ACC112 (cell line): ENCODE results near the gene RREB1.

Experiments used
- H2AFZ ChIP-seq: fragments of 200-600 bp; sonication (generic); one replicate; pipeline ENCODE4 v1.6.0; 2017; ENCODE audit warnings: antibody characterized with exemption, low read length; ENCODE audit not compliant: unreplicated experiment
- H3K27ac ChIP-seq: fragments of 200-600 bp; sonication (generic); 2 replicates; pipeline ENCODE4 v1.5.1; 2014; ENCODE audit warnings: low read depth, mild to moderate bottlenecking, antibody characterized with exemption, low read length, moderate library complexity
- H3K27me3 ChIP-seq: fragments of 200-600 bp; sonication (generic); 2 replicates; pipeline ENCODE4 v1.6.1; 2014; ENCODE audit warnings: mild to moderate bottlenecking, antibody characterized with exemption, low read length, moderate library complexity, mixed read lengths; ENCODE audit not compliant: insufficient read depth
- H3K36me3 ChIP-seq: fragments of 200-600 bp; sonication (generic); 2 replicates; pipeline ENCODE4 v1.6.1; 2016; ENCODE audit warnings: mild to moderate bottlenecking, antibody characterized with exemption, low read length, moderate library complexity, mixed read lengths; ENCODE audit not compliant: insufficient read depth
- H3K4me1 ChIP-seq: fragments of 200-600 bp; sonication (generic); one replicate; pipeline ENCODE4 v1.6.1; 2016; ENCODE audit warnings: low read length, mixed read lengths; ENCODE audit not compliant: insufficient read depth, unreplicated experiment, control insufficient read depth
- H3K4me3 ChIP-seq: fragments of 200-600 bp; sonication (generic); 2 replicates; pipeline ENCODE4 v1.5.1; 2014; ENCODE audit warnings: mild to moderate bottlenecking, low read depth, low read length
- H3K79me2 ChIP-seq: fragments of 200-600 bp; sonication (generic); one replicate; pipeline ENCODE4 v1.6.0; 2016; ENCODE audit warnings: low read length; ENCODE audit not compliant: control insufficient read depth, unreplicated experiment, insufficient read depth

The RREB1 gene

DNA sequence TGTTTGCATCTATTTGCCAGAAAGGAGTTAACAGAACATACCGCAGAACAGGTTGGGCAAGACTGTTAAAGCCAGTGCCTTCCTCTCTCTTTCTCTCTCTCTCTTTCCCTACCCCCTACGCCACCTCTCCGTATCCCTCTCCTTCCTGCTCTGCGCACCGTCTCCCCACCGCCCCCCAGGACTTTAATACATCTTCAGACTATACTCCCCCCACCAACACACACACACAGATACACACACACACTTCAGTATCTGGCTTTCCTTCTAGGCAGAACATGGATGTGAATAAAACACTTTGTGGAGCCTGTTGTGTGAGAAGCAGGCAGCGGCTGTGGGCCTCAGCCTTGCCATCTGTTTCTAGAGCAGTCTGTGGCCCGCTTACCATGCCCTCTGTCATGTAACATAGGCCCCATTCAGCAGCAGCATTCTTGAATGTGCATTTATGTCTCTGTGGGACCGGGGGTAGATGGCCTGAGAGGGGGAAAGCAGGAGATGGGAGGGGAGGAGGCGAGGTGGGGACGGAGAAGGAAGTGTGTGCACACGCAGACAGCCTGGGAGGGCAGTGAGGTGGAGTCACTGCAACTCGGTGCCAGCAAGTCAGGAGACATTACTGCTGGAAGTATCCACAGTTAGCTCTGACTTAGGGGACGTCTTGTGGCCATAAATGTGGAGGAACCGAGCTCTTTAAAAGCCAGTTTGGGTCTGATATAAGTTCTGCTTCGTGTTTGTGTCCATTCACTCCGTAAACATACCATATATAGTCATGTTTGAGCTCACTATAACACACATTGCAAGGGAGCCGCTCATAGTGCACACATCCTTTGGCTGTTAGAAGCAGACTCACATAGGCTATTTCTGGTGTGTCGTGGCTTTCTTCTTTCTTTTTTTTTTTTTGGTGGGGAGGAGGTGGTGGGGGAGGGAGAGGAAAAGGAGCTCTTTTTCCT is 38.4 kb downstream of the RREB1 start:
- Histone ChIP-seq H3K27me3 (no peaks in the 10 kb centered on the region), H3K27ac (peak overlapping the region; percentile 53; the same call in 1 of the 2 replicates), H3K4me3 (no peak overlapping the region), H2AFZ (no peak overlapping the region), H3K79me2 (peaks cover 91% of the 10 kb centered on the region), H3K36me3 (no peaks in the 10 kb centered on the region), H3K4me1 (peaks cover 40% of the 10 kb centered on the region)

DNA sequence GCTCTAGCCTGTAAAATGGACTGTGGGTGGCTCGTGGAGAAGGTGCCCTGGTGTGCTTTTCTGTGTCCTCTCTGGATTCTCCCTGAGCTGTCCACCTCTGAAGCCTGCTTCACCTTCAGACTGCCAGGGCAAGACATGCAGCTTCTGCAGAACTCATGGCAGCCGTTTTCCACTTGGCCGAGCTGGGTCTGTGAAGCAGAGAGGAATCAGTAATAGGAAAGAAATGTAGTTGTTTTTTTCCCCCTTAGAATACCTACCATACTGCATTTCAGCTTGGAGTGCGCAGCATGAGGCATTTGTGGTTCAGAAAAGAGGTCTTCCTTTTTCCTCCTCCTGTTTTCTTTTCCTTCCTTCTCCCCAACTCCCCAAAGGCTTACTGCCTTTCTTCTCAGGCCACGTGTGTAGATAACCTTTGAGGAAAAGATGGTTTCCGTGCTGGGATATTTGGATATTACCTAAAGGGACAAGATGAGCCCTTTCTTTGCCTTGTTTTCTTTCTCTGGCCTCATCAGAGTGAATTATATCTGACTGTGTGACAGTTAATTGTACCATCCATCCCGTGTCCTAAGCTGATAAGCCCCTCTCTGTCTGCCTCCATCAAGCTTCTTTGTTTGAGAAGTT is 39.4 kb downstream of the RREB1 start:
- Histone ChIP-seq H3K4me1 (peaks cover 46% of the 10 kb centered on the region), H3K27ac (peak overlapping the region; percentile 53), H2AFZ (no peak overlapping the region), H3K4me3 (no peak overlapping the region), H3K27me3 (no peaks in the 10 kb centered on the region), H3K79me2 (peaks cover 94% of the 10 kb centered on the region), H3K36me3 (no peaks in the 10 kb centered on the region)

DNA sequence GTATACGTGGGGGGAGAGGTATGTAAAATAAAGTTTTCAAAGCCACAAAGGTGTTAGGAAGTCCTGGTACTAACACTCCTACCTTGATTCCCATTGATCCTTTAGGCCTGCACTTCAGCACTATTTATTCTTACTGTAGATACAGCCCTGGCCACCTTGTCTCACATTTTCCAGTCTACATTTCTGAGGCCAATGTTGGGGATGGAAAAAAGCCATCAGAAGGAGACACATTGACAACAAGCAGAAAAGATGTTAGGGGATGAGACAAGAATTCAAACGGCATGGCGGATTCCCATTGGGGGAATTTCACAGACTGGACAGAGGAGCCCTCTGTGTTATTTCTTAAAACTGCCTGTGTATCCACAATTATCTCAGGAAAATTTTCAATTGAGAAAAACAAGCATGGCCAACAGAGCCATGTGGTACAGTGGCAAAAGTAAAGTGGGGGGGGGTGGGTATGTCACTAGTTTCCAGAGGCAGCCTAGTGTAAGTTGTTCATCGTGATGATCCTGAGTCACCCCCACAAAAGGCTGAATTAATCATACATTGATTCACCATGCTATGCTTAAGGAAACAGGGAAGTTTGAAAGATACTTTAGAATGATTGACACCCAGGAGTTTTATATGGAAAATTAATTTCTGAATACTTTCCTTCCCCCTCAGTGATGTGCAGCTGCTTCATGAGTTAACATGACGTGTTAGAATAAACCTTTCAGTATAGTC is 40.5 kb downstream of the RREB1 start:
- peak overlapping the region; percentile 53 for H3K27ac ChIP-seq
- H3K79me2 ChIP-seq = peaks cover 94% of the 10 kb centered on the region

DNA sequence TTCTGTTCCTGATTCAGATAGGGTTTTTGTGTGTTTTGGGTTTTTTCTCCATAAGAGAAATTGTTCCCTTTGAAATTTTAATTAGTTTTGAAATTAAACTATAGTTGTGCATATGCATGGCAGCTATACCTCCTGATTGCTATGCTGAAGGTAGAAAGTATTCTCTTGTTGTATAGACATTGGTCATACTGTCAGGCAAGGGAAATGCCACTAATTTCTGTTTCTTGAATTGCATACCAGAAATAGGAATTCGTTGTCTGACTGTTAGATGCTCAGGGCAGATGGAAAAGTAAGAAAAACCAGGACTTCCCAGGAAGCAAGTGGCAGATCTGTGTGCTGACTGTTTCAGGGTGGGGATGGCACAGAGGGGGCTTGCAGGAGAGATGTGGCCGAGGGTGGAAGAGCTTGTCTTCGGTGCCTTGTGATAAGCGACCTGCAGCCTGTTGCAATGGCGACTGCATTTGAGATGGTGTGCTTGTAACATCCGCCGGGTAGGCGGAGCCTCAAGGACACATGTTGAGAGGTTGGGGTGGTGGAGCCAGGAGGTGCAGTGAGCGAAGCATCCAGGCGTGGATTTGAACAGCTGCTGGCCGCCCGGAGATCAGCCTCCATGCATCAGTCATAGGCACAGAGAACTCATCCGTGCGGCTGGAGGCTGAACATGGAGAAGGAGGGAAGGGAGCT is 42.8 kb downstream of the RREB1 start:
- H2AFZ ChIP-seq = no peak overlapping the region
- H3K36me3 ChIP-seq = no peaks in the 10 kb centered on the region
- H3K4me3 ChIP-seq = no peak overlapping the region
- H3K27ac ChIP-seq = no peak overlapping the region
- H3K4me1 ChIP-seq = peaks cover 46% of the 10 kb centered on the region
- no peaks in the 10 kb centered on the region for H3K27me3 ChIP-seq
- peaks cover 96% of the 10 kb centered on the region for H3K79me2 ChIP-seq

More for the DNA sequence above, 40.5 kb downstream of the RREB1 start:
- Histone ChIP-seq H3K4me3 (no peak overlapping the region), H3K27me3 (no peaks in the 10 kb centered on the region), H3K4me1 (peaks cover 53% of the 10 kb centered on the region), H3K36me3 (no peaks in the 10 kb centered on the region), H2AFZ (no peak overlapping the region)

DNA sequence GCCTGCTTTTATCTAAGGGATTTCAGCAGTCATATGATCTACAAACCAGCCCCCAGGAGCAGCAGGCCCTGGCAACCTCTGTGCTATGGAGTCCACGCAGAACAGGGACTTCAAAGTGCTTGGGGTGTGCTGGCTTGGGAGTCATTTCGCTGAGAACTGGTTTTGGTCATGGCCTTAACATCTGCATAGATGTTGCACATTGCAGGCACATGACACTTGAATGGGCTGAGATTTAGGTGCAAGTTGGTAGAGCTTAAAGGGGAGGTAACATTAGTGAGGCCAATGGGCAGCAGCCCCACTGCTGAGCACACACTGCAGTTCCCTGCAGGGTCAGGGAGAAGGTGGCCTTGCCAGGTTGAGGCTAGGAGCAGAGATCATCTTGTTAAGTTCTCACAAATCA is 43.6 kb downstream of the RREB1 start:
- Histone ChIP-seq H3K27me3 (no peaks in the 10 kb centered on the region), H3K36me3 (no peaks in the 10 kb centered on the region), H3K79me2 (peaks cover 96% of the 10 kb centered on the region), H3K4me1 (peaks cover 49% of the 10 kb centered on the region), H3K27ac (no peak overlapping the region), H3K4me3 (no peak overlapping the region), H2AFZ (no peak overlapping the region)

DNA sequence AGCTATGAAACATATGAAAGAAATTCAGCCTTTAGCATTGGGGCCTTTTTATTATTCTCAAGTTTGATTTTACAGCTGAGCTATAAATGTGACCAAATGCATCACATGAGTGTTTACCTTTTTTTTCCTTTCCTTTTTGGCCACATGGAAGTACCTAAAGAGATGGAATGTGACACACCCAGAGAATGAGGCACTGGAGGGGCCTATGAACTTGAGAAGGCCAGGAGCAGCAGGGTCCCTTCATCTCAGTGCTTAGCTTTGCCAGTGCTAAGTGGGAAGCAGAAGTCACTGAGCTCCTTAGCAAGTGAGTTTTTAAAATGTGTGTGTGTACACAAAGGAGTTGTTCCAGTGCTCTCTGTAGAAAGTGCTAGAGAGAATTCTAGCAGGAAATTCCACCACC is 44.7 kb downstream of the RREB1 start:
- Histone ChIP-seq H3K27me3 (no peaks in the 10 kb centered on the region), H3K27ac (no peak overlapping the region), H3K79me2 (peaks cover 92% of the 10 kb centered on the region), H3K36me3 (no peaks in the 10 kb centered on the region), H3K4me1 (peaks cover 49% of the 10 kb centered on the region), H3K4me3 (no peak overlapping the region), H2AFZ (no peak overlapping the region)

DNA sequence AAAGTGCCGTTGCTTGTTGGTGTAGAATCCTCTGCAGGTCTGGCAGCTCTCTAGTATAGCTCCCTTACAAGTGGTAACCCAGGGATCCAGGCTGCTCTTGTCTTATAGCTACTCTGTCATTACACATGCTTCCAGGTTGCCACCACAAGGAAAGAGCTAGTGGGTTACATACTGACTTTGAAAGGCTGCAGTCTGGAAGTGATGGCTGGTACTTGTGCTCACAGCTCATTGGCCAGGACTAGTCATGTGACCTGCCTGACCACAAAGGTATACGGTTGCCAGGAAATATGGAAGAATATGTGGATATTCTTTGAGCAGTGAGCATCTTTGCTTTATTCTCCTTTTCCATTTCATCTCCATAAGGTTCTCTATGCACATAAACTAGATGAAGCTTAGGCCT is 46.0 kb downstream of the RREB1 start:
- Histone ChIP-seq H2AFZ (no peak overlapping the region), H3K4me1 (peaks cover 48% of the 10 kb centered on the region), H3K27ac (no peak overlapping the region), H3K4me3 (no peak overlapping the region), H3K27me3 (no peaks in the 10 kb centered on the region), H3K36me3 (no peaks in the 10 kb centered on the region), H3K79me2 (peaks cover 94% of the 10 kb centered on the region)

DNA sequence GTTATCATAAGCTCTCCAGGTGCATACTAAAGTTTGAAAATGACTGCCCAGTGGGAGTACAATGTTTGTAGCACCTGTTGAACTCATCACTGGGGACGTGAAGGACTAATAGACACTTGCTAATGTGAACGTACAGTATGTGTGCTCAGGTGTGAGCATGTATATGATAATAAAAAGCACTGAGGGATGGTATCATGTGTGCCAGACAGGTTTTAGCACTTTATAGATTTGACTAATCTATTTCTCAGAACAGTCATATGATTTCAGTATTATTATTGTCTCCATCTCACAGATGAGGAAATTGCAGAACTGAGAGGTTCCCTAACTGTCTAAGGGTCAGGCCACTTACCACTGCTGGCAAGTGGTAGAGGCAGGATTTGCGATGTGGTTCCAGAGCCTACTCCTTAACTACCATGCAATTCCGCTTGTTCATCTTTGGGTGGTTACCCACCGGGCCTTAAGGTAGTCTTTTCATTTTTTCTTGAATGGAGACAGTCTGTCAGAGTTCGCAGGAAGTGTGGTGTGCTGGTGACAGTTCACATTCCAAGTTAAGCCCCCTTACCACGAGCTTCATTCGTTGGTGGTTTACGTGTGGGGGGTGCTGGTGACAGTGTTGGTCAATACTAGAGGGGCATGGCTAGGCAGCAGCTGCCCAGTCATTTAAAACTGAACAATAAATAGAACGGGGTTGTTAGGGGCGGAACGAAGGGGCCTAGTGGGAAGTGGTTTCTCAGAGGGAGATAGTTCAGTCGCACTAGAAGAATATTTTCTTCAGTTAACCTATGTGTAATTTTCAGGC is 46.8 kb downstream of the RREB1 start:
- H3K27me3 ChIP-seq = no peaks in the 10 kb centered on the region
- no peak overlapping the region for H3K4me3 ChIP-seq
- peaks cover 47% of the 10 kb centered on the region for H3K4me1 ChIP-seq
- peaks cover 94% of the 10 kb centered on the region for H3K79me2 ChIP-seq
- H3K36me3 ChIP-seq = no peaks in the 10 kb centered on the region
- H3K27ac ChIP-seq = no peak overlapping the region
- H2AFZ ChIP-seq = no peak overlapping the region

DNA sequence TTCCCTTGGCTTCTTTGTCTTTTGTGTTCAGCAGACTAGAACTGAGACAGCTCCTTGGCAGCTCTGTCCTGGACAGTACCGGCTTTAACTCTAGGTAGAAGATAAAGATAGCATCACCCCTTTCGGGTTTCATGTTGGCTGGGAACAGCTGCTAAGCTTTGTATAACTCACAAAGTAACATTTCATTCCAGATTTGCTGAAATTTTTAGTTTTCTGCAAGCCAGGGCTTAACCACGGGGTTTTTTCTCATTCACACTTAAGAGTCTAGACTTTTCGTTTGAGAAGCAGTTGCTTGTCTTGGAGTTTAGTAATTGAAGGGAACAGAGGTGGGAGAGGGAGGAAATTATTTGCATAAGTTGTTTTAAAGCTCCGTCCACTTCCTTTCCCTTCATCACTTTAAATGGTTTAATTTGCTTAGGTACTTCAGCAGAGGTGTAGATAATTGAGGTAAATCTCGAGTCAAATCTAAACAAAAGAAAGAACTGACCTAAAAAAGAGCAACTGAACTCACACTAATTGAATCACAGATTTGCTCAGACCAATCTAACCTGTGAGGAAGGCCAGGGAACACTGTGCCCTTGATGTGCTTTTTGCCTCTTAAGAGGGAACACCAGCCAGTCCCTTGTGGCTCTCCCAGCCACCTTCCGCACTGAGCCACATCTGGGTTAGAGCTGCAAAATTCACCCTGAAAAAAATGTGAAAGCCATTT is 48.3 kb downstream of the RREB1 start:
- Histone ChIP-seq H3K4me3 (peak overlapping the region; percentile 29; the same call in 1 of the 2 replicates), H3K27ac (peak overlapping the region; percentile 72), H3K79me2 (peaks cover 92% of the 10 kb centered on the region), H3K27me3 (no peaks in the 10 kb centered on the region), H3K4me1 (peaks cover 49% of the 10 kb centered on the region), H3K36me3 (no peaks in the 10 kb centered on the region), H2AFZ (no peak overlapping the region)
